GDM1 (cell line): ENCODE data around the gene MYADML2.
"Not testable (repeated sequence)": the region's sequence is repeated elsewhere in the genome, so short reads cannot be mapped to it uniquely, and the experiment has no call there.

Source experiments
- DNase-seq: peaks from one replicate; lab custom pipeline; 2025; lab: John Stamatoyannopoulos, UW

Gene MYADML2

GRCh38 chr17:81958633-81959342 is 11.8 kb upstream of the MYADML2 start:
- DNase-seq, result no peak

GRCh38 chr17:81957691-81958432 is 10.8 kb upstream of the MYADML2 start:
- DNase-seq, result no peak

- no peak for DNase-seq
These were observed 9.9 kb upstream of the MYADML2 start for GRCh38 chr17:81956607-81957589.

GRCh38 chr17:81955756-81956544 is 8.9 kb upstream of the MYADML2 start:
- DNase-seq, result no peak

GRCh38 chr17:81955058-81955681 is 8.1 kb upstream of the MYADML2 start:
- no peak for DNase-seq

- no peak for DNase-seq
These were observed 7.4 kb upstream of the MYADML2 start for GRCh38 chr17:81954131-81955057.

- DNase-seq, result not testable (repeated sequence)
These were observed 6.4 kb upstream of the MYADML2 start for GRCh38 chr17:81953443-81953842.

- no peak for DNase-seq
These were observed 5.8 kb upstream of the MYADML2 start for GRCh38 chr17:81952792-81953228.

- DNase-seq, result no peak
These were observed 5.0 kb upstream of the MYADML2 start for GRCh38 chr17:81951785-81952684.

- no peak for DNase-seq
These were observed 3.5 kb upstream of the MYADML2 start for GRCh38 chr17:81950501-81950900.

- DNase-seq, result no peak
These were observed 1.8 kb upstream of the MYADML2 start for GRCh38 chr17:81948635-81949378.

GRCh38 chr17:81944858-81945257 is 2.2 kb downstream of the MYADML2 start:
- no peak for DNase-seq

GRCh38 chr17:81942167-81942553 is 4.9 kb downstream of the MYADML2 start:
- DNase-seq, result no peak

GRCh38 chr17:81941484-81942166 is 5.4 kb downstream of the MYADML2 start:
- no peak for DNase-seq

GRCh38 chr17:81940538-81941483 is 6.2 kb downstream of the MYADML2 start:
- DNase-seq, result no peak

- no peak for DNase-seq
These were observed 7.1 kb downstream of the MYADML2 start for GRCh38 chr17:81939881-81940385.
